ENCODE data around the gene TUT4.

TUT4 gene

DNA sequence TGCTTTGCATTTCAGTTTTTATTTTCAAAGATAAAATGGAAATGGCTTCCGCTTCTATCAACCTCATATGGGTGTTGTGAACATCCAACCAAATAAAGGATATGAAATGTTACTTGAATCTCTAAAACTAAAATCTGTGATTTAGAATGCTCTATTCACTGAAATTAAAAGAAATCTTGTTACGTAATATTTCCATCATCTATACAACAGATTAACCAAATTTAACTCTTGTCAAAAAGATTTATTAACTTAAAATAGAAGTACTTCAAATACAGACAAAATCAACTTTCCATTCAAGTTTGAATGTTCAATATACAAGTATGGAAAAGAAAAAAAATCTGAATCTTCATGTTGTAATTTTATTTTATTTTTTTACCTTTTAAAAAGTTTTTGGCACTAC is 129.8 kb downstream of the TUT4 start:
- no peak for DNase-seq (ENCODE audit: insufficient read length)
- no peak for FAIRE-seq
- no peak for TF ChIP-seq TAF1 (IDR thresholded peaks at IDR 0.05; ENCODE audit: borderline replicate concordance, low read depth, low read length)

DNA sequence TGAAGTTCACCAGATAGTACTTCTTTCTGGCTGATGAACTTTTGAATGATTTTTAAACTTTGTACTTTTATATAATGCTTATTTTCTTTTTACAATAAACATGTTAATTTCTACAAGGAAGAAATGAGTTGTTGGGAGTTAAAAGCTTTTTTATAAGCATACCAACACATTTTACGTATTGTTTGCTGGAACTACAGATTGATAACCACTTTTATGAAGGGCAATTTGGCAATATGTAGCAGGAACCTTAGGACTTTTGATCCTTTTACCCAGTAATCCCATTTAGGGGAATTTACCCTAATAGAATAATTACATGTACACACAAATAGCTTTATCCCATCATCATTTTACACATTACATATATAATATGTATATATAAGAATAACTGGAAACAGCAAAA is 132.2 kb downstream of the TUT4 start:
- TF ChIP-seq POLR2AphosphoS5 (IDR thresholded peaks at IDR 0.05; ENCODE audit: low read depth, low read length) = no peak
- DNase-seq (ENCODE audit: insufficient read length) (no peak), FAIRE-seq (no peak)

DNA sequence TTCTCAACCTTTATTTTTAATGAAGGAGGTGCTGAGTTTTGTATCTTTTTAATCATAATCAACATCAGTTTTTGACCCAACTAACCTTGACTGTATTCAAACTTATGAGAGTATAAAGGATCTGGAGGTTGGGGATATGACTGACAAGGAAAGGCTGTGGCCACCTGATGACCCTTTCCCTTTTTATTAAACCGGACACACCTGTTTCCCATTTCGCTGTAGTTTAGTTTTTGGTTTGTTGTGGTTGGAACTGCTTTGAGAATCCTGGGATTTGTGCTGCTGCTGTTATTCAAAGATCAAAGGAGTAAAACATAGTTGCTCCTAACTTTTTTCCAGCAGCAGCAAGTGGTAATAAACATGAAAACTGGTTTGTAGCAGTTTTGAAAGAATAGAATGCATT is 136.1 kb downstream of the TUT4 start:
- FAIRE-seq (no peak), DNase-seq (ENCODE audit: insufficient read length) (no peak)
- TF ChIP-seq POLR2A (IDR thresholded peaks at IDR 0.05; ENCODE audit: low read depth, low read length) (no peak), TAF1 (IDR thresholded peaks at IDR 0.05; ENCODE audit: borderline replicate concordance, low read depth, low read length) (no peak), POLR2AphosphoS5 (IDR thresholded peaks at IDR 0.05; ENCODE audit: low read depth, low read length) (no peak)

DNA sequence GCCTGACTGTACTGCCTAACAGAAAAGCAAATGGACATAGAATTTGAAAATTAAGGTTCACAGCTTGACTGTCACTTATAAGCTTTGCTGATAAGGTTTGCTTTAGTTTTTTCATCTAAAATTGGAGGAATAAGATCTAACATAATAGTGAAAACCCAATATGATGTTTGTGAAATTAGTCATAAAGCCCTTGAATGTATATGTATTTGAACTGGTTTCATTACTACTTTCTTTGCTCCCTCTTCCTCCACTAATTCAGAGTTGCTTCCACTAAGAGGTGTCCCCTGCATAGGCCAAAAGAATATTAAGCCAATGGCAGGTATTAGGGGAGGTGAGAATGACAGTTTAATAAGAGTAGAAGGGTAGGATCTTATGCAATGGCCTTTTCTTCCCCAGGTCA is 137.9 kb downstream of the TUT4 start:
- TF ChIP-seq POLR2A (IDR thresholded peaks at IDR 0.05; ENCODE audit: low read depth, low read length) (no peak), POLR2AphosphoS5 (IDR thresholded peaks at IDR 0.05; ENCODE audit: low read depth, low read length) (no peak), TAF1 (IDR thresholded peaks at IDR 0.05; ENCODE audit: borderline replicate concordance, low read depth, low read length) (no peak)
- no peak for FAIRE-seq
- no peak for DNase-seq (ENCODE audit: insufficient read length)

DNA sequence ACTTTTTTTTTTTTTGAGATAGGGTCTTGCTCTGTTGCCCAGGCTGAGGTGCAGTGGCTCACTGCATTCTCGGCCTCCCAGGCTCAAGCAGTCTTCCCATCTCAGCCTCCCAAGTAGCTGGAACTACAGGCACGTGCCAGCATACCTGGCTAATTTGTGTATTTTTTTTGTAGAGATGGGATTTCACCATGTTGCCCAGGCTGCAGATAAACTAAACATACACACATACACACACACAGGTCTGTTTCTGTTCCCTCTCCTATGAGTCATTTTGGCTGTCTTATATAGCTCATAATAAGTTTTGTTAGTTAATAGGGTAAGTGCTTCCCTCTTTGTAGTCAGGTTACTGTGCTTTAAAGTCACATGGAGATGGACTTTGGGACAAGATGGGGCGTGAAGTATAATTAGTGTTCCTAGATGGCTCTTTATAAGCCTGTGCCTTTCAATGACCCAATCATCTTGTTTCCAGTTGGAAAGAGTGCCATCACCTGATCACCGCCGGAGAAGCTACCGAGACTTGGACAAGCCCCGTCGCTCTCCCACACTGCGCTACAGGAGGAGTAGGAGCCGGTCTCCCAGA is 139.4 kb downstream of the TUT4 start:
- DNase-seq (ENCODE audit: insufficient read length) (no peak), FAIRE-seq (no peak)
- TF ChIP-seq POLR2AphosphoS5 (IDR thresholded peaks at IDR 0.05; ENCODE audit: low read depth, low read length) (no peak), POLR2A (IDR thresholded peaks at IDR 0.05; ENCODE audit: low read depth, low read length) (no peak), TAF1 (IDR thresholded peaks at IDR 0.05; ENCODE audit: borderline replicate concordance, low read depth, low read length) (no peak)

DNA sequence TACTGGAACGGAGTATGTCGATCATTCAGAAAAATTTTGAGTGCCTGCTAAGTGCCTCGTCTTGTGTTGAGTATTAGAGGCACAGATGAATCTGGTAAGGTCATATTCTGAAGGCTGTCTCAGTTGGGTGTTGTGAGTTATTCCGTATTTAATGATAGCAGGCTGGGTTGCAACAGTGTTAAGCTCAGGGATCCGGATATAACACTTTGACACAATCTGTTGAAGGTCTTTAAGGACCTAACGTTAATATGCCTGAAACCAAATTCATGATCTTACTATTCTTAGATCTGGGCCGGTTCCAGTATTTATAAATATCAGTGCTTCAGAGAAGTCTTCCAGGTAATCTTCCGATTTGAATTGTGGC is 147.9 kb downstream of the TUT4 start:
- TF ChIP-seq POLR2AphosphoS5 (IDR thresholded peaks at IDR 0.05; ENCODE audit: low read depth, low read length) (no peak), POLR2A (IDR thresholded peaks at IDR 0.05; ENCODE audit: low read depth, low read length) (no peak), TAF1 (IDR thresholded peaks at IDR 0.05; ENCODE audit: borderline replicate concordance, low read depth, low read length) (no peak)
- DNase-seq (ENCODE audit: insufficient read length) = no peak
- FAIRE-seq = no peak

DNA sequence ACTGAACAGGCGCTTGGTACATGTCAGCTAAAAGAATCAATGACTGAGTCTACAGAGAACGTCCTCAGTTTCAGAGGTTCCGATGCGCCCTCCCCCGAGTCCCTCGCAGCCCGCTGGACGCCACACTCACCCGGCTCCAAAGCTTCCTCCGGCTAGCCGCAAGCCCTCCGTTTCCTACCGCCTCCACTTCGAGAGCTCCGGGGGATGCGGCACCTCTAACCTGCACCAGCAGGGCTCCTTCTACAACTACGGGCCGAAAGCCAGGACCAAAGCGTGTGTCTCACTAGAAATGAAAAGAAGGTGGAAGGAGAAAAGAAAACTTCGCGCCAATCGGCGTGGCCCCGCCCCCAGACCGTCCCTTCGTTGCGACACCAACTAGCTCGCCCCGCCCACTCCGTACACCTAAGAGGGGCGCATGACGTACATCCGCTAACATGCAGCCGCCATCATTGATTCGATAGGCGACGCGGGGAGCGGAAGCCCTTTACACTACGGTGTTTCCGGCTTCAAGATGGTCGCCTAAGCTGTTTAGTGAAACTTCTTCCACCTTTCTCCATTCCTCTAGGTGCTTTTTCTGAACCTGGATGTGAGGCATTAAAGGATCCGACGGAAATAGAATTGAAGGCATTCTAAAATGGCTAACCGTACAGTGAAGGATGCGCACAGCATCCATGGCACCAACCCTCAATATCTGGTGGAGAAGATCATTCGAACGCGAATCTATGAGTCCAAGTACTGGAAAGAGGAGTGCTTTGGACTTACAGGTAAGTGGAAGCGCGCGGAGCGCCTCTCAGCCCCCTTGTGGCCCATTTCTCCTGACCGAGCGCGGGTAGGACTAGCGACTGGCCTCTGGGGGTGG is 148.5 kb downstream of the TUT4 start, which contains the start of the genes ORC1 and PRPF38A:
ORC1 (minus strand) TSS at position 308 of the 859 bp plus-strand sequence. CDS start 2,200 bp downstream, outside the sequence.
PRPF38A (plus strand) TSS at position 487 of the 859 bp plus-strand sequence; CDS start at position 635, 148 bp downstream.
- peak; percentile 95 for FAIRE-seq
- DNase-seq (ENCODE audit: insufficient read length) = peak; percentile 83
- peak; percentile 93 for TF ChIP-seq POLR2AphosphoS5 (IDR thresholded peaks at IDR 0.05; ENCODE audit: low read depth, low read length)
- TF ChIP-seq POLR2A (IDR thresholded peaks at IDR 0.05; ENCODE audit: low read depth, low read length) = peak; percentile 92
- TF ChIP-seq TAF1 (IDR thresholded peaks at IDR 0.05; ENCODE audit: borderline replicate concordance, low read depth, low read length) = peak; percentile 61; the same call in 1 of the 2 replicates

DNA sequence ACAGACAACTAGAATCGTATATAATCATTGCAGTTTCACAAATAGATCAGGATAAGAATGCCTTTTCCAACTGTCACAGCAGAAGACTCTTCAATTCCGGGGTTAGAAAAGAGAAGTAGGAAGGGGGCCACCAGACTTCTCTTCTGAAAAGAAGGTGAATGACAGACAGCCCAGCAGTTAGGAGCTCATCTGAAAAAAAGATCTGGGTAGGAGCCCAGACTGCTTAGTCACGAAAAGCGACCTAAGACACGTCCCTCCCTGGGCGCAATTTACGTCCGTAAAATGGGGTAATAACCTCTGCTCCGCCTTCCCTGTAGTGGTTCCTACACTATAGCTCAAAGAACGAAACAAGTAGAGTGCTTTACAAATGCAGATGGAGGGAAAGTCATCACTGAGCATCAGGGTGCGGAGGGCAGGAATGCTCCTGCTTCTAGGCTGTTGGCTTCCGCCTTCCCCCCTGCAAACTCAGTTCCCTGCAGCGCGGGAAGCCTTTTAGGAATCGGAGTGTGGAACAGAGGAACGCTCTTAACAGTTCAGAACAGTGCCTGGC is 149.3 kb downstream of the TUT4 start:
- TF ChIP-seq POLR2A (IDR thresholded peaks at IDR 0.05; ENCODE audit: low read depth, low read length) (no peak), POLR2AphosphoS5 (IDR thresholded peaks at IDR 0.05; ENCODE audit: low read depth, low read length) (no peak), TAF1 (IDR thresholded peaks at IDR 0.05; ENCODE audit: borderline replicate concordance, low read depth, low read length) (no peak; the same call in 1 of the 2 replicates)
- FAIRE-seq (peak; percentile 42), DNase-seq (ENCODE audit: insufficient read length) (peak; percentile 41)

DNA sequence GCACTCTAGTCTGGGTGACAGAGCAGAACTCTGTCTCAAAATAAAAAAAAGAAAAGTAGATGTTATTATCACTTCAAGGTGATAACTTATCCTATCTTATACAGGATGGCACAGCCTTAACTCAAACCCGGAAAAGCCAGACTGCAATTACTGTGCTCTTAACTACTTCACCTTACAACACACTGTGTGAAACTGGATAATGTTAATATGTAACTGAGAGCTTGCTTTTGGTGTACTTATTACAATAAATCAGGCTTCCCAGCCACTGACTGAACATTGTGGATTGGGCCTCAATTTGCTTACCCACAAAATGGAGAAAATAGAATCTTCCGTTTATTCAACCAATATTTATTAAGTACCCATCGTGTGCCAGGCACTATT is 150.0 kb downstream of the TUT4 start:
- TF ChIP-seq TAF1 (IDR thresholded peaks at IDR 0.05; ENCODE audit: borderline replicate concordance, low read depth, low read length) (no peak), POLR2A (IDR thresholded peaks at IDR 0.05; ENCODE audit: low read depth, low read length) (no peak), POLR2AphosphoS5 (IDR thresholded peaks at IDR 0.05; ENCODE audit: low read depth, low read length) (no peak)
- FAIRE-seq (no peak), DNase-seq (ENCODE audit: insufficient read length) (no peak)

DNA sequence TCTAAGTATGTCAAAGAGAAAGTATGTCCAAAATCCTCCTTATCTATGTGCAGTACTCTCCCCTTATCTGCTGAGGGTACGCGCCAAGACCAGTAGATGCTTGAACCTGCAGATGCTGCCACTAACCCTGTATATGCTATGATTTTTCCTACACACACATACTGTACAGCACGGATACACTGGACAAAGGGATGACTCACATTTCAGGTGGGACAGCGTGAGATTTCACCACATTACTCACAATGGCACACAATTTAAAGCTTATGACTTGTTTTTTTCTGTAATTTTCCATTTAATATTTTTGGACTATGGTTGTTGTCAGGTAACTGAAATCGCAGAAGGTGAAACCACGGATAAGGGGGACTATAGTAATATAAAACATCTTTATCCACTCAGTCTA is 152.8 kb downstream of the TUT4 start:
- TF ChIP-seq POLR2A (IDR thresholded peaks at IDR 0.05; ENCODE audit: low read depth, low read length) (no peak), TAF1 (IDR thresholded peaks at IDR 0.05; ENCODE audit: borderline replicate concordance, low read depth, low read length) (no peak), POLR2AphosphoS5 (IDR thresholded peaks at IDR 0.05; ENCODE audit: low read depth, low read length) (no peak)
- FAIRE-seq = no peak
- no peak for DNase-seq (ENCODE audit: insufficient read length)

DNA sequence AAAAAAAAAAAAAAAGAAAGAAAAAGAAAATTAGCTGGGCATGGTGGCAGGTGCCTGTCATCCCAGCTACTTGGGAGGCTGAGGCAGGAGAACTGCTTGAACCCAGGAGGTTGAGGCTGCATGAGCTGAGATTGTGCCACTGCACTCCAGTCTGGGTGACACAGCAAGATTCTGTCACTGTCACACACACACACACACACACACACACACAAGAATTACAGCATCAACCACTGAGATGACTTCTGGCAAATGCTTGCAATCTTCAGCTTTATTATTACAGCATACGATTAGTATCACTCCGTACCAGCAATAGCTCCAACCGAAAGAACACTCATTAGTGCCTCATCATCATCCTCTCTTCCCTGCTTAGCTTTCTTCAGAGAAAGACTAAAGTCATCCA is 153.3 kb downstream of the TUT4 start:
- DNase-seq (ENCODE audit: insufficient read length) = no peak
- no peak for TF ChIP-seq TAF1 (IDR thresholded peaks at IDR 0.05; ENCODE audit: borderline replicate concordance, low read depth, low read length)
- TF ChIP-seq POLR2A (IDR thresholded peaks at IDR 0.05; ENCODE audit: low read depth, low read length) = no peak
- TF ChIP-seq POLR2AphosphoS5 (IDR thresholded peaks at IDR 0.05; ENCODE audit: low read depth, low read length) = no peak
- FAIRE-seq = no peak

DNA sequence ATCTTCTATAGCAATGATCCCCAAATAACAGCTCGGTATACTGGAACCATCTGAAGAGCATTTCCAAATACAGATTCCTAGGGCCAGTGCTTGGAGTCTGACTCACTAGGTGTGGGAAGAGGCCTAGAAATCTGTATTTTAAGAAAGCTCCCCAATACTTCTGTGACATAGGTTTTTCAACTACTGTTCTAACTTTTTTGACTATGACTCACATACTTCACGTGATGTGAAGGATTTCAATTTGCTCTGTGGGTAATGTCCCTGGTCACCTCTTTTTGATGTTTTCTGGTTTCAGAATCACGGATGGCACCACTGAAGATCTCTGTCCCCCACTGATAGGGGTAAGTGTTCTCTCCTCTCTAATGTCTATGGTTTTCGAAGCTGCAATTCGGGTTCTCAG is 159.7 kb downstream of the TUT4 start:
- TF ChIP-seq POLR2AphosphoS5 (IDR thresholded peaks at IDR 0.05; ENCODE audit: low read depth, low read length) (no peak), TAF1 (IDR thresholded peaks at IDR 0.05; ENCODE audit: borderline replicate concordance, low read depth, low read length) (no peak), POLR2A (IDR thresholded peaks at IDR 0.05; ENCODE audit: low read depth, low read length) (no peak)
- FAIRE-seq = no peak
- no peak for DNase-seq (ENCODE audit: insufficient read length)

Data from GM12892 (cell line).